IMR-90 (cell line): ENCODE measurements around the gene HLA-DQA1. TPM values are rescaled to one million over a fixed set of nuclear protein-coding genes. Genes with fewer than 3 reads are reported as not detected.

ENCODE experiments used
- ATAC-seq: fragments of 200-7000 bp; cut with Tn5 transposase; 2 replicates; pipeline ENCODE4 v1.9.1; 2020; ENCODE audit warnings: low read depth, mild to moderate bottlenecking, moderate library complexity
- BruUV-seq: library from RNA; stranded (reverse); fragments of 400-500 nt; replicated peaks from 2 replicates; lab custom pipeline; 2021; lab: Mats Ljungman, UMichigan
- CTCF ChIA-PET: fragments of 300-600 bp; formaldehyde crosslinking; extraction: SDS; loops from one replicate; lab custom pipeline; 2021; ENCODE audit warnings: antibody characterized with exemption; lab: Yijun Ruan, JAX
- POLR2A ChIA-PET: fragments of 300-600 bp; sonication (Branson Sonifier 250); formaldehyde crosslinking; loops from one replicate; lab custom pipeline; 2022; ENCODE audit warnings: antibody characterized with exemption; ENCODE audit not compliant: unreplicated experiment; lab: Charles Lee
- DNase-seq: peaks from one replicate; pipeline ENCODE4 v3.0.0; 2013
- H2AFZ ChIP-seq: replicated peaks from 2 replicates; pipeline ENCODE3; 2013; ENCODE audit warnings: low read length, mild to moderate bottlenecking; ENCODE audit not compliant: poor library complexity
- H2AK5ac ChIP-seq: 2 replicates; pipeline ENCODE4 v1.6.1; 2013; ENCODE audit warnings: low read depth, low read length, inconsistent platforms
- H2AK9ac ChIP-seq: replicated peaks from 2 replicates; pipeline ENCODE3; 2013; ENCODE audit warnings: mild to moderate bottlenecking, low read depth, low read length, moderate library complexity; ENCODE audit not compliant: poor library complexity
- H2BK120ac ChIP-seq: 2 replicates; pipeline ENCODE4 v1.6.1; 2013; ENCODE audit warnings: low read depth, low read length, inconsistent platforms
- H2BK15ac ChIP-seq: 3 replicates; pipeline ENCODE4 v1.6.1; 2013; ENCODE audit warnings: low read depth, low read length, inconsistent platforms
- H2BK20ac ChIP-seq: 2 replicates; pipeline ENCODE4 v1.6.1; 2013; ENCODE audit warnings: low read depth, mild to moderate bottlenecking, inconsistent platforms, low read length, moderate library complexity
- H2BK5ac ChIP-seq: 2 replicates; pipeline ENCODE4 v1.6.1; 2013; ENCODE audit warnings: mild to moderate bottlenecking, low read depth, low read length, inconsistent platforms; ENCODE audit not compliant: poor library complexity, severe bottlenecking
- H3K14ac ChIP-seq: replicated peaks from 2 replicates; pipeline ENCODE4 v1.6.1; 2013; ENCODE audit warnings: low read depth, low read length, inconsistent platforms
- H3K18ac ChIP-seq: 2 replicates; pipeline ENCODE4 v1.6.1; 2013; ENCODE audit warnings: low read depth, low read length, control low read depth
- H3K23ac ChIP-seq: 2 replicates; pipeline ENCODE4 v1.6.1; 2013; ENCODE audit warnings: low read depth, low read length, inconsistent platforms
- H3K27ac ChIP-seq: 2 replicates; pipeline ENCODE4 v1.5.1; 2013; ENCODE audit warnings: mild to moderate bottlenecking, control low read depth, low read length; ENCODE audit not compliant: insufficient read depth
- H3K27me3 ChIP-seq: 2 replicates; pipeline ENCODE4 v1.6.1; 2013; ENCODE audit warnings: low read length; ENCODE audit not compliant: control insufficient read depth, insufficient read depth
- H3K36me3 ChIP-seq: 2 replicates; pipeline ENCODE4 v1.6.1; 2013; ENCODE audit warnings: low read length, mixed read lengths; ENCODE audit not compliant: control insufficient read depth, insufficient read depth
- H3K4ac ChIP-seq: 2 replicates; pipeline ENCODE4 v1.6.1; 2013; ENCODE audit warnings: low read depth, low read length, inconsistent platforms
- H3K4me1 ChIP-seq: 2 replicates; pipeline ENCODE4 v1.6.1; 2013; ENCODE audit warnings: low read length, mixed read lengths; ENCODE audit not compliant: control insufficient read depth, insufficient read depth
- H3K4me2 ChIP-seq: 2 replicates; pipeline ENCODE4 v1.6.1; 2013; ENCODE audit warnings: low read depth, mild to moderate bottlenecking, control low read depth, low read length, moderate library complexity
- H3K4me3 ChIP-seq: 2 replicates; pipeline ENCODE4 v1.5.1; 2013; ENCODE audit warnings: low read depth, mild to moderate bottlenecking, control low read depth, low read length, moderate library complexity; ENCODE audit not compliant: insufficient read depth
- H3K56ac ChIP-seq: 2 replicates; pipeline ENCODE4 v1.6.1; 2013; ENCODE audit warnings: low read length, inconsistent platforms; ENCODE audit not compliant: insufficient read depth; ENCODE audit errors: extremely low read depth
- H3K79me1 ChIP-seq, 2 experiments: 2 replicates each; pipeline ENCODE4 v1.6.1; 2013; ENCODE audit warnings: low read length in 2 of 2, inconsistent platforms in 1 of 2, low read depth in 1 of 2
- H3K9ac ChIP-seq: 2 replicates; pipeline ENCODE4 v1.6.1; 2013; ENCODE audit warnings: low read depth, low read length, control low read depth
- H3K9me1 ChIP-seq: 2 replicates; pipeline ENCODE4 v1.6.1; 2013; ENCODE audit warnings: low read length, inconsistent platforms; ENCODE audit not compliant: insufficient read depth
- H3K9me3 ChIP-seq: 2 replicates; pipeline ENCODE4 v1.6.1; 2013; ENCODE audit warnings: low read length; ENCODE audit not compliant: control insufficient read depth, insufficient read depth
- H4K20me1 ChIP-seq: 2 replicates; pipeline ENCODE4 v1.6.1; 2013; ENCODE audit warnings: low read length, inconsistent platforms; ENCODE audit not compliant: insufficient read depth
- H4K5ac ChIP-seq: 2 replicates; pipeline ENCODE4 v1.6.1; 2013; ENCODE audit warnings: mild to moderate bottlenecking, low read depth, low read length, control low read depth
- H4K8ac ChIP-seq, 2 experiments: 2 replicates each; pipeline ENCODE4 v1.6.1; 2013; ENCODE audit warnings: low read depth in 2 of 2, low read length in 2 of 2, control low read depth in 1 of 2, inconsistent platforms in 1 of 2
- H4K91ac ChIP-seq: 2 replicates; pipeline ENCODE4 v1.6.1; 2013; ENCODE audit warnings: low read depth, low read length, inconsistent platforms; ENCODE audit not compliant: insufficient read depth
- BHLHE40 ChIP-seq: fragments of 150-350 bp; IDR thresholded peaks from 2 replicates; pipeline ENCODE4 v1.6.1; 2016; ENCODE audit warnings: mild to moderate bottlenecking, low read depth, low read length
- CEBPB ChIP-seq: IDR thresholded peaks from 2 replicates; pipeline ENCODE4 v1.6.1; 2012; ENCODE audit warnings: low read depth, low read length, improper control_type of control experiment
- CHD1 ChIP-seq: IDR thresholded peaks from 2 replicates; pipeline ENCODE4 v1.6.1; 2012; ENCODE audit warnings: low read depth, low read length, improper control_type of control experiment
- CTCF ChIP-seq: conservative IDR thresholded peaks from 2 replicates; pipeline ENCODE4 v1.5.1; 2012; ENCODE audit warnings: mild to moderate bottlenecking, low read depth, low read length, improper control_type of control experiment
- ELK1 ChIP-seq: fragments of 150-350 bp; IDR thresholded peaks from 2 replicates; pipeline ENCODE4 v1.6.1; 2016; ENCODE audit warnings: low read depth, mild to moderate bottlenecking, low read length, moderate library complexity, borderline replicate concordance
- FOS ChIP-seq: fragments of 150-350 bp; IDR thresholded peaks from 2 replicates; pipeline ENCODE4 v1.6.1; 2016; ENCODE audit warnings: low read depth, low read length
- NFE2L2 ChIP-seq: fragments of 150-350 bp; IDR thresholded peaks from 2 replicates; pipeline ENCODE4 v1.6.1; 2016; ENCODE audit warnings: low read depth, mild to moderate bottlenecking, low read length
- POLR2A ChIP-seq: IDR thresholded peaks from 2 replicates; pipeline ENCODE4 v1.6.1; 2012; ENCODE audit warnings: mild to moderate bottlenecking, low read depth, low read length
- RAD21 ChIP-seq: IDR thresholded peaks from 2 replicates; pipeline ENCODE4 v1.6.1; 2012; ENCODE audit warnings: low read length, improper control_type of control experiment
- RCOR1 ChIP-seq: IDR thresholded peaks from 2 replicates; pipeline ENCODE4 v1.6.1; 2012; ENCODE audit warnings: mild to moderate bottlenecking, low read length, improper control_type of control experiment; ENCODE audit not compliant: insufficient replicate concordance
- RFX5 ChIP-seq: IDR thresholded peaks from 2 replicates; pipeline ENCODE4 v1.8.0; 2012; ENCODE audit warnings: low read depth, mild to moderate bottlenecking, low read length, moderate library complexity
- SMC3 ChIP-seq: fragments of 150-350 bp; IDR thresholded peaks from 2 replicates; pipeline ENCODE4 v1.6.1; 2016; ENCODE audit warnings: low read depth, mild to moderate bottlenecking, antibody characterized with exemption, low read length, moderate library complexity
- USF2 ChIP-seq: fragments of 150-350 bp; IDR thresholded peaks from 2 replicates; pipeline ENCODE4 v1.6.1; 2017; ENCODE audit warnings: mild to moderate bottlenecking, antibody characterized with exemption, low read length, low read depth
- WGBS, 2 experiments: methylation state at CpG; one replicate each; pipeline versions ENCODE4 v1.1.5 to v1.1.7; 2013; ENCODE audit warnings: missing lambda C conversion rate in 2 of 2; ENCODE audit not compliant: insufficient read length in 1 of 2; ENCODE audit errors: extremely low coverage in 2 of 2; 5-methylcytosine and 5-hydroxymethylcytosine counted together
- dilution Hi-C: fragments of 300-500 bp; cut with HindIII; formaldehyde crosslinking; loops from one replicate; pipeline ENCODE4 v1.14.3; 2018; ENCODE audit warnings: low sequenced_read_pairs; ENCODE audit not compliant: unreplicated experiment
- in situ Hi-C: fragments of 300-500 bp; cut with MboI; formaldehyde crosslinking; loops from 3 replicates; pipeline ENCODE4 v1.14.3; 2019; ENCODE audit warnings: low sequenced_read_pairs, inconsistent platforms, mixed read lengths
- intact Hi-C: fragments of 100-400 bp; cut with micrococcal nuclease; formaldehyde crosslinking; loops from 2 replicates; pipeline ENCODE4 v1.10.0; 2022
- polyA plus RNA-seq, 3 experiments: library from polyadenylated mRNA; depleted of rRNA; stranded (reverse); fragments of >200 nt; gene quantifications; 2 replicates each; pipeline ENCODE4 v1.2.3, GENCODE V29; 2012; ENCODE audit warnings: low replicate concordance in 1 of 3
- total RNA-seq: library from RNA; depleted of rRNA; stranded (reverse); fragments of >200 nt; gene quantifications from 2 replicates; pipeline ENCODE4 v1.2.3, GENCODE V29; 2012

Gene HLA-DQA1
- total and polyA plus RNA-seq, 2 of the 4 experiments (the other 2 are of a cell fraction) = not detected

- no peak for TF ChIP-seq SMC3
Measured at GRCh38 chr6:32659856-32660595, 22.8 kb downstream of the HLA-DQA1 start (continued).

GRCh38 chr6:32662099-32662498, 24.9 kb downstream of the HLA-DQA1 start:
- H3K23ac ChIP-seq = no peak overlapping the region
- DNase-seq = no peak
- H3K4me1 ChIP-seq = no peaks in the 10 kb centered on the region
- CTCF ChIA-PET = no interaction called here
- H3K36me3 ChIP-seq = no peaks in the 10 kb centered on the region
- no peak overlapping the region for H3K14ac ChIP-seq
- no peaks in the 10 kb centered on the region for H4K20me1 ChIP-seq
- H2AFZ ChIP-seq = no peak overlapping the region
- no peak overlapping the region for H2BK20ac ChIP-seq
- H3K27me3 ChIP-seq = no peaks in the 10 kb centered on the region
- H3K9me1 ChIP-seq = no peaks in the 10 kb centered on the region
- ATAC-seq = no peak
- no peak overlapping the region for H4K91ac ChIP-seq
- H4K8ac ChIP-seq = no peak overlapping the region
- no peak overlapping the region for H2AK5ac ChIP-seq
- no peak overlapping the region for H2BK5ac ChIP-seq
- no peak overlapping the region for H3K9ac ChIP-seq
- no TSS peak for BruUV-seq
- no CpG with 5 or more reads among the region's 7 CpGs for WGBS, 2 experiments
- no peak overlapping the region for H2AK9ac ChIP-seq
- H3K4ac ChIP-seq = no peak overlapping the region
- dilution Hi-C loops = no loop called here
- H3K18ac ChIP-seq = no peak overlapping the region
- no peak overlapping the region for H3K4me2 ChIP-seq
- H2BK120ac ChIP-seq = no peak overlapping the region
- POLR2A ChIA-PET = no interaction called here
- no peak overlapping the region for H3K4me3 ChIP-seq
- no peak overlapping the region for H4K5ac ChIP-seq
- no peak overlapping the region for H3K27ac ChIP-seq
- H3K9me3 ChIP-seq = no peaks in the 10 kb centered on the region
- intact Hi-C loops = loop anchor here (10.0 kb wide), 1 partner anchor 203 kb away; no protein-coding TSS in a partner anchor
- H3K56ac ChIP-seq = no peak overlapping the region
- no peak overlapping the region for H2BK15ac ChIP-seq
- H3K79me1 ChIP-seq = no peaks in the 10 kb centered on the region
- in situ Hi-C loops = loop anchor here (5.0 kb wide), 1 partner anchor 100 kb away; the partner anchor contains the start of gene HLA-DQB2
- TF ChIP-seq CEBPB (no peak), RAD21 (no peak), POLR2A (no peak), BHLHE40 (no peak), RFX5 (no peak), RCOR1 (no peak), FOS (no peak), ELK1 (no peak), CHD1 (no peak), NFE2L2 (no peak), USF2 (no peak), CTCF (no peak), SMC3 (no peak)
